GM23338 (cell line): ENCODE results near the gene OSBPL1A. TPM values are rescaled to one million over a fixed set of nuclear protein-coding genes. Genes with fewer than 3 reads are reported as not detected.

Experiments
- ATAC-seq: fragments of 200-7000 bp; cut with Tn5 transposase; 3 replicates; pipeline ENCODE4 v1.9.1; 2020
- DNase-seq: peaks from one replicate; pipeline ENCODE4 v3.0.0-alpha.2; 2015; ENCODE audit warnings: low spot score
- H2AFZ ChIP-seq: fragments of 200-600 bp; sonication (generic); 2 replicates; pipeline ENCODE4 v1.8.0; 2016; ENCODE audit warnings: antibody characterized with exemption, mild to moderate bottlenecking, moderate library complexity
- H3F3A ChIP-seq: fragments of 200-600 bp; sonication (generic); replicated peaks from 2 replicates; pipeline ENCODE4 v1.8.0; 2017; ENCODE audit warnings: antibody characterized with exemption, mixed run types, low read depth
- H3K27ac ChIP-seq: fragments of 200-600 bp; sonication (generic); 2 replicates; pipeline ENCODE4 v1.6.1; 2016; ENCODE audit warnings: low read depth
- H3K27me3 ChIP-seq: fragments of 200-600 bp; sonication (generic); 2 replicates; pipeline ENCODE4 v1.8.0; 2016; ENCODE audit warnings: mild to moderate bottlenecking, mixed run types, moderate library complexity; ENCODE audit not compliant: insufficient read depth
- H3K36me3 ChIP-seq: fragments of 200-600 bp; sonication (generic); 2 replicates; pipeline ENCODE4 v1.8.0; 2016; ENCODE audit warnings: mild to moderate bottlenecking; ENCODE audit not compliant: insufficient read depth
- H3K4me1 ChIP-seq: fragments of 200-600 bp; sonication (generic); 2 replicates; pipeline ENCODE4 v1.8.0; 2016; ENCODE audit warnings: mild to moderate bottlenecking, moderate library complexity; ENCODE audit not compliant: insufficient read depth
- H3K4me2 ChIP-seq: fragments of 200-600 bp; sonication (generic); 2 replicates; pipeline ENCODE4 v1.7.1; 2017; ENCODE audit warnings: mixed run types
- H3K4me3 ChIP-seq: fragments of 200-600 bp; sonication (generic); 2 replicates; pipeline ENCODE4 v1.6.1; 2016; ENCODE audit warnings: mixed run types
- H3K79me2 ChIP-seq: fragments of 200-600 bp; sonication (generic); replicated peaks from 2 replicates; pipeline ENCODE4 v1.8.0; 2017; ENCODE audit warnings: mild to moderate bottlenecking; ENCODE audit not compliant: insufficient read depth
- H3K9me2 ChIP-seq: fragments of 200-600 bp; sonication (generic); 2 replicates; pipeline ENCODE4 v1.8.0; 2017; ENCODE audit not compliant: insufficient read depth
- H4K20me1 ChIP-seq: fragments of 200-600 bp; sonication (generic); replicated peaks from 2 replicates; pipeline ENCODE4 v1.8.0; 2017; ENCODE audit warnings: mild to moderate bottlenecking; ENCODE audit not compliant: insufficient read depth
- H3K27ac Mint-ChIP-seq: 2 replicates; pipeline ENCODE4 v1.8.0; 2020; ENCODE audit warnings: inconsistent platforms, mild to moderate bottlenecking, moderate library complexity, mixed read lengths
- H3K27me3 Mint-ChIP-seq: 3 replicates; pipeline ENCODE4 v1.8.0; 2022; ENCODE audit warnings: low read depth, mild to moderate bottlenecking, moderate library complexity, mixed read lengths, inconsistent platforms; ENCODE audit not compliant: insufficient read depth, poor library complexity
- H3K36me3 Mint-ChIP-seq: 3 replicates; pipeline ENCODE4 v1.8.0; 2021; ENCODE audit warnings: low read depth, mild to moderate bottlenecking, inconsistent platforms, moderate library complexity, mixed read lengths
- H3K4me1 Mint-ChIP-seq: 3 replicates; pipeline ENCODE4 v1.8.0; 2020; ENCODE audit warnings: mild to moderate bottlenecking, inconsistent platforms, mixed read lengths
- H3K4me3 Mint-ChIP-seq: 3 replicates; pipeline ENCODE4 v1.8.0; 2021; ENCODE audit warnings: moderate library complexity, mild to moderate bottlenecking, inconsistent platforms, mixed read lengths
- H3K9me3 Mint-ChIP-seq: 3 replicates; pipeline ENCODE4 v1.8.0; 2020; ENCODE audit warnings: moderate library complexity, mild to moderate bottlenecking, inconsistent platforms, mixed read lengths
- CREB1 ChIP-seq: fragments of 250-450 bp; sonication (Bioruptor Pico); IDR thresholded peaks from 2 replicates; pipeline ENCODE4 v1.5.0; 2020; ENCODE audit warnings: low read depth, mild to moderate bottlenecking, moderate library complexity
- CTCF ChIP-seq, 2 experiments: fragments of 200-600 bp in 1 of 2; sonication (generic) in 1 of 2; conservative IDR thresholded peaks; 2 replicates each; pipeline versions ENCODE4 v1.5.1 to v1.6.1; 2016 to 2017; ENCODE audit warnings: antibody characterized with exemption in 2 of 2, low read depth in 2 of 2, mild to moderate bottlenecking in 2 of 2, moderate library complexity in 1 of 2
- EZH2 ChIP-seq: fragments of 200-600 bp; sonication (generic); IDR thresholded peaks from one replicate; pipeline ENCODE4 v1.8.0; 2017; ENCODE audit warnings: antibody characterized with exemption, mild to moderate bottlenecking, low read depth; ENCODE audit not compliant: unreplicated experiment
- EZH2phosphoT487 ChIP-seq: fragments of 200-600 bp; sonication (generic); IDR thresholded peaks from one replicate; pipeline ENCODE4 v1.8.1; 2018; ENCODE audit warnings: antibody characterized with exemption; ENCODE audit not compliant: unreplicated experiment
- JUNB ChIP-seq: IDR thresholded peaks from one replicate; pipeline ENCODE4 v1.6.1; 2016; ENCODE audit warnings: antibody characterized with exemption; ENCODE audit not compliant: unreplicated experiment
- NANOG ChIP-seq: IDR thresholded peaks from 2 replicates; pipeline ENCODE4 v1.6.1; 2016; ENCODE audit warnings: antibody characterized with exemption, borderline replicate concordance
- POLR2AphosphoS5 ChIP-seq: IDR thresholded peaks from 2 replicates; pipeline ENCODE4 v1.6.1; 2016; ENCODE audit warnings: antibody characterized with exemption, low read depth
- STAT1 ChIP-seq: IDR thresholded peaks from one replicate; pipeline ENCODE4 v1.6.1; 2016; ENCODE audit warnings: antibody characterized with exemption; ENCODE audit not compliant: unreplicated experiment
- ZNF114 ChIP-seq: fragments of 250-450 bp; sonication (Bioruptor Pico); IDR thresholded peaks from 2 replicates; pipeline ENCODE4 v1.5.0; 2020; ENCODE audit warnings: mild to moderate bottlenecking, moderate library complexity
- ZNF331 ChIP-seq: fragments of 250-450 bp; sonication (Bioruptor Pico); IDR thresholded peaks from 2 replicates; pipeline ENCODE4 v1.5.0; 2020; ENCODE audit warnings: low read depth, mild to moderate bottlenecking, moderate library complexity
- polyA plus RNA-seq: library from polyadenylated mRNA; unstranded; fragments of >200 nt; fragmentation: Nextera tagmentation; extraction: Ambion mirVana; gene quantifications from 2 replicates; pipeline ENCODE4 v1.2.1, GENCODE V29; 2016
- total RNA-seq: library from RNA; depleted of rRNA; stranded (reverse); fragments of >200 nt; shearing (Covaris generic); gene quantifications from 2 replicates; pipeline ENCODE4 v1.2.3, GENCODE V29; 2014
- TF ChIP-seq, protein P1 (sequence below): fragments of 250-450 bp; sonication (Bioruptor Pico); IDR thresholded peaks from 2 replicates; pipeline ENCODE4 v1.5.0; 2020; ENCODE audit warnings: mild to moderate bottlenecking, moderate library complexity
- TF ChIP-seq, protein P2 (sequence below): IDR thresholded peaks from one replicate; pipeline ENCODE4 v1.6.1; 2018; ENCODE audit warnings: antibody characterized with exemption; ENCODE audit not compliant: unreplicated experiment
- TF ChIP-seq, protein P3 (sequence below): IDR thresholded peaks from 2 replicates; pipeline ENCODE4 v1.6.1; 2016; ENCODE audit warnings: antibody characterized with exemption

Gene OSBPL1A
- total and polyA plus RNA-seq, 2 experiments from 2014 or later, result 55.6 to 71.4 TPM

- peaks cover 2% of the 10 kb centered on the region; the same call in 1 of the 2 replicates for H4K20me1 ChIP-seq
- H3K36me3 ChIP-seq, result no peaks in the 10 kb centered on the region; the same call in 1 of the 2 replicates
- H2AFZ ChIP-seq, result no peak overlapping the region
- no peak overlapping the region for H3K27ac ChIP-seq
- Mint-ChIP-seq H3K4me1 (peaks cover 38% of the 10 kb centered on the region), H3K27me3 (peaks cover 4% of the 10 kb centered on the region), H3K36me3 (peaks cover 17% of the 10 kb centered on the region; the same call in 2 of the 3 replicates), H3K4me3 (no peak overlapping the region), H3K9me3 (peaks cover 2% of the 10 kb centered on the region; the same call in 2 of the 3 replicates), H3K27ac (no peak overlapping the region; the same call in 1 of the 2 replicates)
- no peak for TF ChIP-seq EZH2phosphoT487
- TF ChIP-seq STAT1, result no peak
- no peak for TF ChIP-seq CTCF (conservative IDR thresholded peaks at IDR 0.05; ENCODE audit: low read depth in 2 of 2)
- TF ChIP-seq, protein P1, sequence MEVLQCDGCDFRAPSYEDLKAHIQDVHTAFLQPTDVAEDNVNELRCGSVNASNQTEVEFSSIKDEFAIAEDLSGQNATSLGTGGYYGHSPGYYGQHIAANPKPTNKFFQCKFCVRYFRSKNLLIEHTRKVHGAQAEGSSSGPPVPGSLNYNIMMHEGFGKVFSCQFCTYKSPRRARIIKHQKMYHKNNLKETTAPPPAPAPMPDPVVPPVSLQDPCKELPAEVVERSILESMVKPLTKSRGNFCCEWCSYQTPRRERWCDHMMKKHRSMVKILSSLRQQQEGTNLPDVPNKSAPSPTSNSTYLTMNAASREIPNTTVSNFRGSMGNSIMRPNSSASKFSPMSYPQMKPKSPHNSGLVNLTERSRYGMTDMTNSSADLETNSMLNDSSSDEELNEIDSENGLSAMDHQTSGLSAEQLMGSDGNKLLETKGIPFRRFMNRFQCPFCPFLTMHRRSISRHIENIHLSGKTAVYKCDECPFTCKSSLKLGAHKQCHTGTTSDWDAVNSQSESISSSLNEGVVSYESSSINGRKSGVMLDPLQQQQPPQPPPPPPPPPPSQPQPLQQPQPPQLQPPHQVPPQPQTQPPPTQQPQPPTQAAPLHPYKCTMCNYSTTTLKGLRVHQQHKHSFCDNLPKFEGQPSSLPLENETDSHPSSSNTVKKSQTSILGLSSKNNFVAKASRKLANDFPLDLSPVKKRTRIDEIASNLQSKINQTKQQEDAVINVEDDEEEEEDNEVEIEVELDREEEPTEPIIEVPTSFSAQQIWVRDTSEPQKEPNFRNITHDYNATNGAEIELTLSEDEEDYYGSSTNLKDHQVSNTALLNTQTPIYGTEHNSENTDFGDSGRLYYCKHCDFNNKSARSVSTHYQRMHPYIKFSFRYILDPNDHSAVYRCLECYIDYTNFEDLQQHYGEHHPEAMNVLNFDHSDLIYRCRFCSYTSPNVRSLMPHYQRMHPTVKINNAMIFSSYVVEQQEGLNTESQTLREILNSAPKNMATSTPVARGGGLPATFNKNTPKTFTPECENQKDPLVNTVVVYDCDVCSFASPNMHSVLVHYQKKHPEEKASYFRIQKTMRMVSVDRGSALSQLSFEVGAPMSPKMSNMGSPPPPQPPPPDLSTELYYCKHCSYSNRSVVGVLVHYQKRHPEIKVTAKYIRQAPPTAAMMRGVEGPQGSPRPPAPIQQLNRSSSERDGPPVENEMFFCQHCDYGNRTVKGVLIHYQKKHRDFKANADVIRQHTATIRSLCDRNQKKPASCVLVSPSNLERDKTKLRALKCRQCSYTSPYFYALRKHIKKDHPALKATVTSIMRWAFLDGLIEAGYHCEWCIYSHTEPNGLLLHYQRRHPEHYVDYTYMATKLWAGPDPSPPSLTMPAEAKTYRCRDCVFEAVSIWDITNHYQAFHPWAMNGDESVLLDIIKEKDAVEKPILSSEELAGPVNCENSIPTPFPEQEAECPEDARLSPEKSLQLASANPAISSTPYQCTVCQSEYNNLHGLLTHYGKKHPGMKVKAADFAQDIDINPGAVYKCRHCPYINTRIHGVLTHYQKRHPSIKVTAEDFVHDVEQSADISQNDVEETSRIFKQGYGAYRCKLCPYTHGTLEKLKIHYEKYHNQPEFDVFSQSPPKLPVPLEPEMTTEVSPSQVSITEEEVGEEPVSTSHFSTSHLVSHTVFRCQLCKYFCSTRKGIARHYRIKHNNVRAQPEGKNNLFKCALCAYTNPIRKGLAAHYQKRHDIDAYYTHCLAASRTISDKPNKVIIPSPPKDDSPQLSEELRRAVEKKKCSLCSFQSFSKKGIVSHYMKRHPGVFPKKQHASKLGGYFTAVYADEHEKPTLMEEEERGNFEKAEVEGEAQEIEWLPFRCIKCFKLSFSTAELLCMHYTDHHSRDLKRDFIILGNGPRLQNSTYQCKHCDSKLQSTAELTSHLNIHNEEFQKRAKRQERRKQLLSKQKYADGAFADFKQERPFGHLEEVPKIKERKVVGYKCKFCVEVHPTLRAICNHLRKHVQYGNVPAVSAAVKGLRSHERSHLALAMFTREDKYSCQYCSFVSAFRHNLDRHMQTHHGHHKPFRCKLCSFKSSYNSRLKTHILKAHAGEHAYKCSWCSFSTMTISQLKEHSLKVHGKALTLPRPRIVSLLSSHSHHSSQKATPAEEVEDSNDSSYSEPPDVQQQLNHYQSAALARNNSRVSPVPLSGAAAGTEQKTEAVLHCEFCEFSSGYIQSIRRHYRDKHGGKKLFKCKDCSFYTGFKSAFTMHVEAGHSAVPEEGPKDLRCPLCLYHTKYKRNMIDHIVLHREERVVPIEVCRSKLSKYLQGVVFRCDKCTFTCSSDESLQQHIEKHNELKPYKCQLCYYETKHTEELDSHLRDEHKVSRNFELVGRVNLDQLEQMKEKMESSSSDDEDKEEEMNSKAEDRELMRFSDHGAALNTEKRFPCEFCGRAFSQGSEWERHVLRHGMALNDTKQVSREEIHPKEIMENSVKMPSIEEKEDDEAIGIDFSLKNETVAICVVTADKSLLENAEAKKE (CRISPR knock-in tag), result no peak
- TF ChIP-seq NANOG, result no peak
- no peak for TF ChIP-seq JUNB
- no peak for TF ChIP-seq POLR2AphosphoS5
- TF ChIP-seq ZNF114, result no peak
- TF ChIP-seq CREB1 (CRISPR knock-in tag), result no peak
- TF ChIP-seq, protein P2, sequence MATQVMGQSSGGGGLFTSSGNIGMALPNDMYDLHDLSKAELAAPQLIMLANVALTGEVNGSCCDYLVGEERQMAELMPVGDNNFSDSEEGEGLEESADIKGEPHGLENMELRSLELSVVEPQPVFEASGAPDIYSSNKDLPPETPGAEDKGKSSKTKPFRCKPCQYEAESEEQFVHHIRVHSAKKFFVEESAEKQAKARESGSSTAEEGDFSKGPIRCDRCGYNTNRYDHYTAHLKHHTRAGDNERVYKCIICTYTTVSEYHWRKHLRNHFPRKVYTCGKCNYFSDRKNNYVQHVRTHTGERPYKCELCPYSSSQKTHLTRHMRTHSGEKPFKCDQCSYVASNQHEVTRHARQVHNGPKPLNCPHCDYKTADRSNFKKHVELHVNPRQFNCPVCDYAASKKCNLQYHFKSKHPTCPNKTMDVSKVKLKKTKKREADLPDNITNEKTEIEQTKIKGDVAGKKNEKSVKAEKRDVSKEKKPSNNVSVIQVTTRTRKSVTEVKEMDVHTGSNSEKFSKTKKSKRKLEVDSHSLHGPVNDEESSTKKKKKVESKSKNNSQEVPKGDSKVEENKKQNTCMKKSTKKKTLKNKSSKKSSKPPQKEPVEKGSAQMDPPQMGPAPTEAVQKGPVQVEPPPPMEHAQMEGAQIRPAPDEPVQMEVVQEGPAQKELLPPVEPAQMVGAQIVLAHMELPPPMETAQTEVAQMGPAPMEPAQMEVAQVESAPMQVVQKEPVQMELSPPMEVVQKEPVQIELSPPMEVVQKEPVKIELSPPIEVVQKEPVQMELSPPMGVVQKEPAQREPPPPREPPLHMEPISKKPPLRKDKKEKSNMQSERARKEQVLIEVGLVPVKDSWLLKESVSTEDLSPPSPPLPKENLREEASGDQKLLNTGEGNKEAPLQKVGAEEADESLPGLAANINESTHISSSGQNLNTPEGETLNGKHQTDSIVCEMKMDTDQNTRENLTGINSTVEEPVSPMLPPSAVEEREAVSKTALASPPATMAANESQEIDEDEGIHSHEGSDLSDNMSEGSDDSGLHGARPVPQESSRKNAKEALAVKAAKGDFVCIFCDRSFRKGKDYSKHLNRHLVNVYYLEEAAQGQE, result no peak
- no peak for TF ChIP-seq EZH2
- no peak for TF ChIP-seq ZNF331 (CRISPR knock-in tag)
- TF ChIP-seq, protein P3, sequence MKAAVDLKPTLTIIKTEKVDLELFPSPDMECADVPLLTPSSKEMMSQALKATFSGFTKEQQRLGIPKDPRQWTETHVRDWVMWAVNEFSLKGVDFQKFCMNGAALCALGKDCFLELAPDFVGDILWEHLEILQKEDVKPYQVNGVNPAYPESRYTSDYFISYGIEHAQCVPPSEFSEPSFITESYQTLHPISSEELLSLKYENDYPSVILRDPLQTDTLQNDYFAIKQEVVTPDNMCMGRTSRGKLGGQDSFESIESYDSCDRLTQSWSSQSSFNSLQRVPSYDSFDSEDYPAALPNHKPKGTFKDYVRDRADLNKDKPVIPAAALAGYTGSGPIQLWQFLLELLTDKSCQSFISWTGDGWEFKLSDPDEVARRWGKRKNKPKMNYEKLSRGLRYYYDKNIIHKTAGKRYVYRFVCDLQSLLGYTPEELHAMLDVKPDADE, result no peak
- DNase-seq (no peak), ATAC-seq (no peak)
- H3K4me2 ChIP-seq, result no peak overlapping the region
- H3K4me1 ChIP-seq, result peaks cover 17% of the 10 kb centered on the region; the same call in 1 of the 2 replicates
- H3K9me2 ChIP-seq, result 0 out of 2 replicates have a peak, but pooled peaks cover 4% of the 10 kb centered on the region
- H3K4me3 ChIP-seq, result no peak overlapping the region
- H3K79me2 ChIP-seq, result no peaks in the 10 kb centered on the region
- peaks cover 8% of the 10 kb centered on the region; the same call in 1 of the 2 replicates for H3F3A ChIP-seq
- H3K27me3 ChIP-seq, result no peaks in the 10 kb centered on the region
Measured at GRCh38 chr18:24354278-24354677, 43.3 kb downstream of the OSBPL1A start.
